GM21825 (cell line): Measurements from ENCODE around the gene TYMP.

ENCODE experiments used
- ATAC-seq: cut with Tn5 transposase; IDR thresholded peaks from one replicate; pipeline ENCODE4 v1.9.1; 2021; ENCODE audit warnings: mild to moderate bottlenecking, moderate library complexity; ENCODE audit not compliant: unreplicated experiment

The TYMP gene

GRCh38 chr22:50529897-50530579, at the start of gene TYMP:
Gene TYMP, minus strand, starts transcription at chr22:50530012. Its CDS starts 303 bp downstream, at chr22:50529709.
- ATAC-seq, result no peak

- no peak for ATAC-seq
These were observed 49.0 kb upstream of the TYMP start for GRCh38 chr22:50578776-50579310.

GRCh38 chr22:50577987-50578775, 48.4 kb upstream of the TYMP start, which contains the start of gene CPT1B:
Gene CPT1B, minus strand, starts transcription at chr22:50578427. Its CDS starts 512 bp downstream, at chr22:50577915.
- ATAC-seq, result no peak

- no peak for ATAC-seq
These were observed 47.8 kb upstream of the TYMP start for GRCh38 chr22:50577697-50577986.

GRCh38 chr22:50576806-50577696, 47.2 kb upstream of the TYMP start:
- ATAC-seq, result no peak

GRCh38 chr22:50576070-50576469, 46.3 kb upstream of the TYMP start:
- no peak for ATAC-seq

- no peak for ATAC-seq
These were observed 45.7 kb upstream of the TYMP start for GRCh38 chr22:50575426-50575941.

- no peak for ATAC-seq
These were observed 44.6 kb upstream of the TYMP start for GRCh38 chr22:50574383-50574755.

- no peak for ATAC-seq
These were observed 43.9 kb upstream of the TYMP start for GRCh38 chr22:50573491-50574382.

GRCh38 chr22:50572965-50573364, 43.2 kb upstream of the TYMP start:
- no peak for ATAC-seq

GRCh38 chr22:50571264-50572175, 41.7 kb upstream of the TYMP start:
- no peak for ATAC-seq

GRCh38 chr22:50570861-50571260, 41.0 kb upstream of the TYMP start:
- ATAC-seq, result no peak

- ATAC-seq, result no peak
These were observed 40.2 kb upstream of the TYMP start for GRCh38 chr22:50569896-50570535.

- ATAC-seq, result no peak
These were observed 39.2 kb upstream of the TYMP start for GRCh38 chr22:50569041-50569459.

GRCh38 chr22:50568626-50569025, 38.8 kb upstream of the TYMP start:
- no peak for ATAC-seq

- ATAC-seq, result no peak
These were observed 38.0 kb upstream of the TYMP start for GRCh38 chr22:50567721-50568252.

- no peak for ATAC-seq
These were observed 34.5 kb upstream of the TYMP start for GRCh38 chr22:50564289-50564688.
